ENCODE data around the gene TNFRSF4.

DNA sequence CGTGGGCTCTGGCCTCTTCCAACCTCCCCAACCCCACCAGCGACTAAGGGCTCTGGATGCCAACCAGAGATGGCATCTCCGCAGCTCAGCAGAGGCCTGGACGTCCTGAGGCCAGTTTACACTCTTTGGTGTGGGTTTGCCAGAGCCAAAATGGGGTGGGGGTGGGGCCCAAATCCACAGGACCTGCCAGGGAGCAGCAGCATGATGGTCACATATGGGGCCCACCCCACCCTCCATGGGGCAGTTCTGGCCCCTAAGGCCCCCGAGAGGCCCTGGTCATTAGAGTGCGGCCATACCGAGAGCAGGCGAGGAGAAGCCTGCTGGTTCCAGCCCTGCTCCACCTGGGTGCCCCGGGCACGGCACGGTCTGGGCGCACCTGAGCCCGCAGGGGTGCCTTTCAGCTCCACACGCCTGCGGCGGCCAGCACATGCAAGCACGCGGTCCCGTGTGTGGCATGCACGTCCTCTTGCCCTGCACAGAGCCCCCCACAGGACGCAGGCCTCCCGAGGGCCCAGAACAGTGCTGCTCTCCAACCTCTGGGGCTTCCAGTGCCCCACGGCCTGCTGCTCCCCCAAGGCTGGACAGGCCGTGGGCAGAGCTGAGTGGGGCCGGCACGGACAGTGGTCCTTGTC, 27.8 kb upstream of the TNFRSF4 start:
- TF ChIP-seq, protein P1, sequence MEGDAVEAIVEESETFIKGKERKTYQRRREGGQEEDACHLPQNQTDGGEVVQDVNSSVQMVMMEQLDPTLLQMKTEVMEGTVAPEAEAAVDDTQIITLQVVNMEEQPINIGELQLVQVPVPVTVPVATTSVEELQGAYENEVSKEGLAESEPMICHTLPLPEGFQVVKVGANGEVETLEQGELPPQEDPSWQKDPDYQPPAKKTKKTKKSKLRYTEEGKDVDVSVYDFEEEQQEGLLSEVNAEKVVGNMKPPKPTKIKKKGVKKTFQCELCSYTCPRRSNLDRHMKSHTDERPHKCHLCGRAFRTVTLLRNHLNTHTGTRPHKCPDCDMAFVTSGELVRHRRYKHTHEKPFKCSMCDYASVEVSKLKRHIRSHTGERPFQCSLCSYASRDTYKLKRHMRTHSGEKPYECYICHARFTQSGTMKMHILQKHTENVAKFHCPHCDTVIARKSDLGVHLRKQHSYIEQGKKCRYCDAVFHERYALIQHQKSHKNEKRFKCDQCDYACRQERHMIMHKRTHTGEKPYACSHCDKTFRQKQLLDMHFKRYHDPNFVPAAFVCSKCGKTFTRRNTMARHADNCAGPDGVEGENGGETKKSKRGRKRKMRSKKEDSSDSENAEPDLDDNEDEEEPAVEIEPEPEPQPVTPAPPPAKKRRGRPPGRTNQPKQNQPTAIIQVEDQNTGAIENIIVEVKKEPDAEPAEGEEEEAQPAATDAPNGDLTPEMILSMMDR (IDR thresholded peaks at IDR 0.05 in 2 of 3, conservative IDR thresholded peaks at IDR 0.05 in 1 of 3; ENCODE audit: borderline replicate concordance in 1 of 3, insufficient read depth in 1 of 3, low read depth in 2 of 3, low read length in 2 of 3): no peak
- TF ChIP-seq, protein P2, sequence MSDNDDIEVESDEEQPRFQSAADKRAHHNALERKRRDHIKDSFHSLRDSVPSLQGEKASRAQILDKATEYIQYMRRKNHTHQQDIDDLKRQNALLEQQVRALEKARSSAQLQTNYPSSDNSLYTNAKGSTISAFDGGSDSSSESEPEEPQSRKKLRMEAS (IDR thresholded peaks at IDR 0.05): no peak
- no peak for TF ChIP-seq EZH2 (IDR thresholded peaks at IDR 0.05)

Data from HCT116 (cell line).